Coronary artery (tissue), 2 donors: ENCODE measurements around the gene SCAPER.

Experiments
- DNase-seq: peaks from one replicate; pipeline ENCODE4 v3.0.0-alpha.2; 2017; ENCODE audit warnings: low spot score
- H3K27ac ChIP-seq, 2 donors: fragments of 200-600 bp; sonication (generic); one replicate each; pipeline ENCODE4 v1.5.1; 2016 to 2019
- H3K4me3 ChIP-seq: fragments of 200-600 bp; sonication (generic); 2 replicates; pipeline ENCODE4 v1.5.1; 2016; ENCODE audit warnings: mild to moderate bottlenecking, moderate library complexity
- CTCF ChIP-seq: fragments of 200-600 bp; sonication (generic); IDR thresholded peaks from one replicate; pipeline ENCODE4 v1.5.1; 2019; ENCODE audit warnings: antibody characterized with exemption

SCAPER gene

GRCh38 chr15:76626611-76627010, 278.5 kb downstream of the SCAPER start:
- TF ChIP-seq CTCF, result no peak
- DNase-seq, result no peak
- Histone ChIP-seq H3K4me3 (no peak overlapping the region), H3K27ac (no peak overlapping the region)

- no peak for TF ChIP-seq CTCF
- no peak overlapping the region for H3K4me3 ChIP-seq
These were observed 279.9 kb downstream of the SCAPER start for GRCh38 chr15:76625267-76625666.

GRCh38 chr15:76614725-76615124, 290.4 kb downstream of the SCAPER start:
- Histone ChIP-seq H3K4me3 (no peak overlapping the region), H3K27ac (no peak overlapping the region)
- TF ChIP-seq CTCF, result no peak

More at GRCh38 chr15:76625267-76625666, 279.9 kb downstream of the SCAPER start:
- H3K27ac ChIP-seq, result no peak overlapping the region
- no peak for DNase-seq

GRCh38 chr15:76588811-76589747, 316.1 kb downstream of the SCAPER start:
- Histone ChIP-seq H3K27ac (no peak overlapping the region), H3K4me3 (no peak overlapping the region)
- no peak for TF ChIP-seq CTCF
- no peak for DNase-seq

More at GRCh38 chr15:76614725-76615124, 290.4 kb downstream of the SCAPER start:
- DNase-seq, result no peak

GRCh38 chr15:76585576-76585897, 319.6 kb downstream of the SCAPER start:
- no peak for DNase-seq
- no peak overlapping the region for H3K4me3 ChIP-seq
- TF ChIP-seq CTCF, result no peak
- H3K27ac ChIP-seq, result no peak overlapping the region

- no peak for TF ChIP-seq CTCF
These were observed 320.1 kb downstream of the SCAPER start for GRCh38 chr15:76584868-76585575.

More at GRCh38 chr15:76584868-76585575, 320.1 kb downstream of the SCAPER start:
- Histone ChIP-seq H3K4me3 (no peak overlapping the region), H3K27ac (no peak overlapping the region)
- no peak for DNase-seq
